Amygdala (tissue), 56 donors: ENCODE data around the gene RGCC.

Experiments
- DNase-seq, 56 donors: peaks; one replicate each; lab custom pipeline; 2025; lab: John Stamatoyannopoulos, UW

RGCC gene

GRCh38 chr13:41513600-41513999 is 56.2 kb downstream of the RGCC start:
- DNase-seq = no peak

- DNase-seq = no peak
These were observed 57.6 kb downstream of the RGCC start for GRCh38 chr13:41514853-41515395.

- DNase-seq = no peak
These were observed 58.3 kb downstream of the RGCC start for GRCh38 chr13:41515491-41516139.

- no peak for DNase-seq
These were observed 58.8 kb downstream of the RGCC start for GRCh38 chr13:41516166-41516565.

- no peak for DNase-seq
These were observed 59.4 kb downstream of the RGCC start for GRCh38 chr13:41516760-41517159.

DNA sequence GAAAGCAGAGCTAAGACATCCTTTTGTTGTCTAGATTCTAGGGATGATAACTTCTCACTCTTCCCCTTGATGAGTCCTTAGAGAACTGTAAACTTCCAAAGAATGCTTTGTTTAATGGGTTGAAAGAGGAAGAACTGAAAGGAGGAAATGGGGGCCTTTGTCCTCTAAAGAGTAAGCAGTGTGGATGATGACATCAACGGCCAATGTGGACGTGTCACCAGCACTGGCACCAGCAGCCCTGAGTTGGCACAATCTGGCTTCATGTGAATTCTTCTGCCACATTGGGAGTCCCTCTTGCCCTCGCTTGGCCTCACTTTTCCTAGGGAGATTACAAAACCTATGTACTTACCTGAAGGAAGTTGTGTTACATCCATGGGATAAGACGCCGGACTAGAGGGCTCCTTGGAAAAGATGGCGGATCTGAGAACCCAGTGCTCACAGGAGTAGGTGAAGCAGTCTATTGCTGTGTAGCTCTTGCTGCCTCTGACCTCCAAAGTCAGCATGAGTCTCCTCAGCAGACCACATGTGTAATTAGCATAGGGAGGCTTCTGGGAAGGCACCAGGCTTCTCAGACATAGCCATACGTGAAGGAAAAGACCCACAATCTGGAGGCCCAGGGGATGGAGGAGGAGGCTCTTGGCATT is 62.8 kb downstream of the RGCC start:
- DNase-seq = no peak
